GM19351 (cell line): ENCODE results near the gene SPECC1.
"Not testable (repeated sequence)": the region's sequence is repeated elsewhere in the genome, so short reads cannot be mapped to it uniquely, and the experiment has no call there.

Experiments used
- ATAC-seq: cut with Tn5 transposase; IDR thresholded peaks from one replicate; pipeline ENCODE4 v1.9.1; 2021; ENCODE audit warnings: mild to moderate bottlenecking, moderate library complexity; ENCODE audit not compliant: unreplicated experiment

The SPECC1 gene

DNA sequence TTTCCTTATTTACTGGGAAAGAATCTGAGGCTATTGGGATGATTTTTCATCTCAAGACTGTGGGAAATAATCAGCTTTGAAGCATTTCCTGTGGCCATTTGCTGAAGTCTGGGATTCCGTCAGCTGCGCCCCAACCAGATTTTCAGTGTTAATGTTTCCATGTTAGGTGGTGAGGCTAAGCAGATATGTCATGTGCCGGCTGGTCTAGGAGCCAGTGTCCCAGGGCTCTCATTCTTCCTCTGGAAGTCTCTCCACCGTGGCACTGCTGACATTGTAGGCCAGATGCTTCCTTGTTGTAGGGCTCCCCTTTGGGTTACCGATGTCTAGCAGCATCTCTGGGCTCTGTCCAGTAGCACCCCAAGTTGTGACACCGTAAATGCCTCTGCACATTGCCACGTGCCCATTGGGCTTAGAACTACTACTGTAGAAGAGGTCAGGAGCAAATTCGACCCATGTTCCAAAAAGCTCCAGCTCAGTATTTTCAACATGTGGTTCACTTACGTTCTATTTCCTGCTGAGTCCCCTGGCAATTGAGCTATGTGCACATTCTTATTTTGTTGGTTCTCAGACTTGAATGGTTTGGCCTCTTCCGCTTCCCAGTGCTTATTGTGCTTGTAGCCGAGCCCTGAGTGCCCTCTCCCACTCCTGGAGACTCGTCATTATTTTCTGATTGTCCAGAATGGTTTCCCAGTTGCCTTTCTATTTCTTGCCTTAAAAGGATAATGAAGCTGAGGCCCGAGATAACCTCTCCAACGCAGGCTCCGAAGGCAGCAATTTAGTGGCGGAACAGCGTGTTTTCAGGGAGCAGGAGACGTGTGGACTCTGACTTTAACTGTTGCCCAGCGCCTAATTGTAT lies 82.2 kb downstream of the SPECC1 start:
- ATAC-seq, result no peak

DNA sequence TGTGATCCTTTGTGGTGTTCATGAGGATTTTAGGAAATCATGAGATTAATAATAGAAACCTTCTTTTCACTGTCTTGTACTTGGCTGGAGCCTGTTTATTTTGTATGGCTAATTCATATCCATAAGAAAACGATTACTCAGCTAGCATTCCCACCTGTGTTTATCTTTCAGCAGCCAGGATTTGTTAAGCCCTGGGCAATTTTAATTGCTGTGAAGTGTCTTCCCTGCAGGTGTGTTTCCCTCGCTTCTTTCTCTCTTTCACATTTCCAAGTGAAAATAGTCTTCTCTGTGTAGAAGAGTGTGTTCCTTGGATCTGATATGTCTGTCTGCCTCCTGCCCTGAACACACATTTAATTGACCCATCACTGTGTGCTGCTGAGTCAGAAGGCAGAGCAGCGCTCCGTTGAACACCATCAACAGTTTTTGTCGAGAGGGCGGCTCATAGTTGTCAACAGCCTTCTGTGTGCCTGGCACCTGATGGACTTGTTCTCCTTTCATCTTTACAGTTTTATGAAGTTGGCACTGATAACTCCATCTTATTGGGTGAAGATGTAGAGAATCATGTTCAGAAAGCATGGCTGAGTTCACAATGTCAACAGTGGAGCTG lies 83.2 kb downstream of the SPECC1 start:
- ATAC-seq, result no peak

DNA sequence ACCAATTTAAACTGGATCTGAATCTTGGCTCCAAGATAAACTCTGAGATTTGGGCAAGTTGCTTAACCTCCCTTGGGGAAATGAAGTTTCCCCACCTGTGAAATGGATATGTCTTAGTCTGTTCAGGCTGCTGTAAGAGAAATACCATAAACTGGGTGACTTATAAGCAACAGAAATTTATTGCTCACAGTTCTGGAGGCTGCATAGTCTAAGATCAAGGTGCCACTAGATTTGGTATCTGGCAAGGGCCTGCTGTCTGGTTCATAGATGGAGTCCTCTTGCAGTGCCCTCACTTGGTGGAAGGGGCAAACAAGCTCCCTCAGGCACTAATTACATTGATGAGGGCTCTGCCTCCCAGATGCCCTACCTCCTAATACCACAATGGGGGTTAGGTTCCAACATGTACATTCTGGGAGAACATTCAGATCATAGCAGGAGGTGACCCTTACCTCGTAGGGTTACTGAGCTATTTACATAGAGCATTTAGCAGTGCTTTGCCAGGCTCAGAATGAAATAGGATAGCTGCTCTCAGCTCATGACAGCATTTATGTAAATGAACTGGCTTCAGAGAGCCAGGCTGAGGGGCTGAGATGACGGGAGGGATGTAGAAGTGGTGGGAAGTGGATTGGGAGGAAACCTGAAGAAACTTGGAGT lies 83.9 kb downstream of the SPECC1 start:
- ATAC-seq, result no peak

DNA sequence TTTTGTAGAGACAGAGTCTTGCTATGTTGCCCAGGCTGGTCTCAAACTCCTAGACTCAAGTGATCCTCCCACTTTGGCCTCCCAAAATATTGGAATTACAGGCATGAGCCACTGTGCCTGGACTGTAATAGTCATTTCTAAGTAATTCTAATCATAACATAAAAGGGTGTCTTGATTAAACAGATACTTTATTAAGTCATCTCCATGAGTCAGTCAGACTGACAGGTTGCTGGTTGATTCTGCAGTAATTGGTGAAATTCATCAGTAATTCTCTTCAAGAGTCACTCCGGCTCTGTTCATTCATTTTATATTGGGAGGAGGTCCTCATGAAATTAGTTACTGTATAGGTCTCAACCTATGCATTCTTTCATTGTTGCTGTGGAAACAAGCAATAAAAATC lies 85.6 kb downstream of the SPECC1 start:
- no peak for ATAC-seq

DNA sequence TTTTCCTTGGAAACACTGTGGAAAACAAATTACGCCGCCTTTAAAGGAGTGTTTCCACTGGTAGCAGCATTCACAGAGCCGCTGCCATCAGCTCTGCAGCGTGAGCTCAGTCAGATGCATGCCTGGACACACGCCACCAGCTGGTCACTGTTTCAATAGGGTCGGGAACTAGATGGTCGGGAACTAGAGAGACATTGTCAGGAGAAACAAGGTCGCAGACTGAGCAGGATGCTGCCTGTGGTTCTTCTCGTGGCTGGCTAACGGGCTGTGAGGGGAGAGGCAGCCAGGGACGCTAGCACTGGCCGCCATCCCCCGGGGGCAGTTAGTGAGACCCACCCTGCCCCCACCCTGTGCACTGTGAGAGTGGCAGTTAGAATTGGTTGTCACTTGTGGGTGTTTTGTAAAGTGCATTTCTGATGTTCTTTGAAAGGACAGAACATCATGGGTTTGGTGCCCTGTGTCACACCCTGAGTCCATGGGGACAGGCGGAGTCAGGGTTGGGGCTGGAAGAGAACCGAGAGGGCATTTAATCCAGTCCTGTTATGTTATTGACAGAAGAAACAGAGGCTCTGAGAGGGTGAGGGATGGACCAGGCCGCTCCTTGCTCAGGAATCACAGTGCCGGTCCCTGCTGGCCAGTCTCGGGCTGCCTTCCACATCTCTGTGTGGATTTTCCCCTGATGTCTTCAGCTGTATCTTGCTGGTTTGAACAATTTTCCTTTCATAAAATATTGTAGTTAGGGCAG lies 86.3 kb downstream of the SPECC1 start:
- ATAC-seq, result no peak

DNA sequence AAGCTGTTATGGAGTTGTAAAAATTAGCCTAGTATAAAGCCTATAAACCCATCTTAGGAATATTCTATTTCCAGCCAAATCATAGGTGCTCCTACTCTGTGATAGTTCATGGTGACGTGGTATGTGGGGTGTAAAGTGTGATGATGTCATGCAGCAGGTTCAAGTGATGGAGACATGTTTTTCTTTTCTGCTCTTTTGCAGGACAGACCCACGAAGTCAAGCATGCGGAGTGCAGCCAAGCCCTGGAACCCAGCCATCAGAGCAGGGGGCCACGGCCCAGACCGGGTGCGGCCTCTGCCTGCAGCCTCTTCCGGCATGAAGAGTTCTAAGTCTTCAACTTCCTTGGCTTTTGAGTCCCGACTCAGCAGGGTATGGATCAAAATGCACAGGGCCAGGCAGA lies 87.3 kb downstream of the SPECC1 start:
- no peak for ATAC-seq

DNA sequence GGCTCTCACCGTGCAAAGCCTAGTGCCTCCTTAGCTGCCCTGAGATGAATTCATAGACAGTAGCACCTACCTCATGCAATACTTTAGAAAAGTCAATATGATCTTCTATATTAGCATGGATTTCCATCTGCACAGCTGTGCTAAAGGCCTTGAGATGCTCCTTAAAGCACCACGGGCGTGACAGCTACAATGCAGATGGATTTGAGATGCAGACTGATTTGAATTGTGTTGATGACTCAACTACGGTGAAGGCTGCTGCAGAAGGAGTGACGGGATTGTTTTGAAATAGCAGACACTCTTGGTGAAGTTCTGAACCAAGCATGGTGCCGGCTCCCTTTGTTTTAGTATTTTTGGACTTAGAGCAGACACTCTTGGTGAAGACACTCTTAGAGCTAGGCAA lies 88.2 kb downstream of the SPECC1 start:
- ATAC-seq, result no peak

DNA sequence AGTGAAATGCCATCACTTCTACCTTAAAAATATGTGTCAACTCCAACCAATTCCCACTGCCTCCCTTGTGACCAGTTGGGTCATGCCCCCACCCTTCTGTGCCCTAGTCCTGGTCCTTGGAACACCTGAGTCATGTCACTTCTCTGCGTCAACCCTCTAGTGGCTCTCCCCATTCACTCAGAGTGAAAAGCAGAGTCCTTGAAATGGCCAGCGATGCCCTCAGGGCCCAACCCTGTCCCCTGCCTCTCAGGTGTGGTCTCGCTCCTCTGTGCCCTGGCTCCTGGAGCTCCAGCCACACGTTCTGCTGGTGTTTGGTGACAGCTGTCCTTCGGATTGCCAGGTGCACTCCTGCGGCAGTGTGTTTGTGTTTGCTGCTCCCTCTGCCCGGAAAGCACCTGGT lies 89.2 kb downstream of the SPECC1 start:
- no peak for ATAC-seq

DNA sequence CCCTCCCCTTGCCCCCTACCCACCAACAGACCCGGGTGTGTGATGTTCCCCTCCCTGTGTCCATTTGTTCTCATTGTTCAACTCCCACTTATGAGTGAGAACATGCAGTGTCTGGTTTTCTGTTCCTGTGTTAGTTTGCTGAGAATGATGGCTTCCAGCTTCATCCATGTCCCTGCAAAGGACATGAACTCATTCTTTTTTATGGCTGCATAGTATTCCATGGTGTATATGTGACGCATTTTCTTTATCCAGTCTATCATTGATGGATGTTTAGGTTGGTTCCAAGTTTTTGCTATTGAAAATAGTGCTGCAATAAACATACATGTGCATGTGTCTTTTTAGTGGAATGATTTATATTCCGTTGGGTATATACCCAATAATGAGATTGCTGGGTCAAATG lies 91.6 kb downstream of the SPECC1 start:
- not testable (repeated sequence) for ATAC-seq

DNA sequence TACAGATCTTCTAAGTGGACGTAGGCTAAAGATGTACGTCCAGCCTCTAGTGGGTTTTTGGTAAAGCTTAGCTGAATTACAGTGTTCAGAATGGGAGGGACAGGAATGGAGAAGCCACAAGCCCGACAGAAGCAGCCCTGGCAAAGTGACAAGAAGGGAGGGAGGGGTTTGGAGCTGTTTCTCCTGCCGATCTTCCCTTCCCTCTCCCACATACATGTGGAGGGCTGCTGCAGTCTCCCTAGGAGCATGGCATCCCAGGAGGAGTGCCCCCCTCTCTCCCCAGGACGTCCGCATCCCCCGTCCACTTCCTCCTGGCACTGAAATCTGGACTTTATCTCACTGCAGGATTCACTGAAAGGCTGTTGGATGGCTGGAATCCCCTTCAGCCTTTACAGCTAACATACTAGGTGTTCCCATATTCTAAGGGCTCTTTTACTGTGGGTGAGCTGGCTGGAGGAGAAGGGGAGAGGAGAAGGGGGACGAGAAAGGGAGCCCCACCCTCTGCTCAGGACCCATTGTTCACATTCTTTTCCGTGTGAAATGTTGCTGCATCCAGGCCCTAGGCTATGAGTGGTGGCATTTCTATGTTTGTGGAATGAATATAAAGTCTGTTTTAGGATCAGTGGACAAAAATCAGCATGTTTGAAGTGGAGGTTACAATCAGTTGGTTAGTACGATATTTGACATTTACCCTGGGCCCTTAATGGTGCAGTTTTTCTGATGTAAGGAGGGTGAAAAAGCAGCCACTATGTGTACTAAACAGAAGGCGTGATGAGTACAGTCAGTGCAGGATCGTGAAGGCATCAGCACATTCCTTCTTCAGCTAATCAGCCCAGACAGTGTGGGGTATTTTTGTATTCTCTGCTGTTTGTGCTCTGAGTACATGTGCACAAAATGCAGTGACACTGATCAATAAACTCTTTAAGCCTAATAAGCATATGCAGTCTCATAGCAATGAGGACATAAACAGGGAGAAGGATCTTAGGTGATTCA lies 94.6 kb downstream of the SPECC1 start:
- no peak for ATAC-seq

DNA sequence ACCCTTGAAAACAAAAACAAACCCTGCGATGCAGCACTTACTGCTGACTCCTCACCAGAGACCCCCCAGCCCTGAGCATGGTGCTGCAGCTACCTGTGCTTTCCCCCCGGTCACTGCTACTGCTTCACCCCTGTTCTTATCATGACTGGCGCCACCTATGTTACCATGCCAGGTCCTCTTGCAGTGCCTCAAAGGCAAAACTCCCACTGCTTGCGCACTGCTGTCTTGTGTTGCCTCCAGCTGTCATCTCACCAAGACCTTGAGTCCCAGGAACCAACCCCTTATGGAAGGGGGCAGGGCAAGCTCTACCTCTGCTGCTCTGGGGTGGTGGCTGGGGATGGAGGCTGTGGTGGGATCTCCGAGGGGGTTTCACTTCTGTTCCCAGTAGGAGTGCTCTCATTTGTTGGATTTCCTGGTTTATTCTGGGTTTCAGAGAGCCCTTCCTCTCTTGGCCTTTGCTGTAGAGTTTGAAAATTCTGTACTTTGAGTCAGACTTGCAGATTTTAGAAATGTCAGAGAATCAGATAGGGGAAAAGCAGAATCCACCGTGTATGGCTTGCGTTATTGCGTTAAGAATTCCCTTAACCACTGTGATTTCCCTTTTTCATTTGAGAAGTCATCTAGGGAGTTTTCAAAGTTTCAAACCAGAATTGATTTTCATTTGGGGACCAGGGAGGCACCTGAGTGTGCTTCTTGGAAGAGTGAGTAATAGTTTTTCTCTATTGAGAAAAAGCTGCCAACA lies 96.6 kb downstream of the SPECC1 start:
- ATAC-seq, result no peak

DNA sequence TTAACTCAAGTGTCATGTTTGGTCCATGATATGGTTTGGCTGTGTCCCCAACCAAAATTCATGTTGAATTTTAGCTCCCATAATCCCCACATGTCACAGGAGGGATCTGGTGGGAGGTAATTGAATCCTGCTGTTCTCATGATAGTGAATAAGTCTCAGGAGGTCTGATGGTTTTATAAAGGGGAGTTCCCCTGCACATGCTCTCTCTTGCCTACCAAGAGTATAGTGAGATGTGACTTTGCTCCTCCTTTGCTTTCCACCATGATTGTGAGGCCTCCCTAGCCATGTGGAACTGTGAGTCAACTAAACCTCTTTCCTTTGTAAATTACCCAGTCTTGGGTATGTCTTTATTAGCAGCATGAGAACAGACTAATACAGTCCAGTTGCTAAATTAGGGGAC lies 97.3 kb downstream of the SPECC1 start:
- not testable (repeated sequence) for ATAC-seq

DNA sequence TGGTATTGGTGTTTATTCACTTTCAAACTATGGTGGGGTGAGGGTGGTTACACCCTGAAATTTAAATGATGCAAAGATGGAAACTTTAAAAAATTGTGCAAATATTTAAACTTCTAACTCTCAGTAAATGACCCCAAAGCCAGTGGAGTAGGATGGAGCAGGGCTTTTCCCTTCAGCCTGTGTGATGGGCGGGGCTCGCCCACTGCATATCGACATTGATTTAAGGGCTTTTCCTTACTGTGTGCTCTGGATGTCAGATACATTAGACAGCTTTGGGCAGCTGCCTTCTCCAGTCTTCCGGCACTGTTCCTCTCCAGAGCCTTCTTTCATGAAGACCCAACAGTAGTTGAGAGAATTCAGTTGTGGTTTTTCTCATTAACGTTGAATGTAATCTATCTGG lies 99.9 kb downstream of the SPECC1 start:
- ATAC-seq, result no peak

DNA sequence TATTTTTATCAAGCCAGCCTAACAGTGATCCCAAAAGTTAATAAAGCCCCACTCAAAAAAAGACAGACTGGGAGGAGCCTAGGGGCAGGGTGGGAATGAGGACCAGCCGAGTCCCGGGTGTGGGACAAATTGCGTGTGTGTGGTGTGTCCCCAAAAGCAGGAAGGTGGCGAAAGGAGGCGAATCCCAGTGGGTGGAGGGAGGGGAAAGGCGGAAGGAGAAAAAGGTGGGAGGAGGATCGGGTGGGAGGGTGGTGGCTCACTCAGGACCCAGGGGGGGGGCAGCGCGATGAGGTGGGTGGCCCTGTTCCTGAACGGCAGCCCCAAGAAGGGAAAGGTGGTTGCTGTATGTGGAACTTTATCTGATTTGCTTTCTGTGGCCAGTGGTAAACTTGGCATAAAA lies 102.4 kb downstream of the SPECC1 start:
- ATAC-seq, result no peak

DNA sequence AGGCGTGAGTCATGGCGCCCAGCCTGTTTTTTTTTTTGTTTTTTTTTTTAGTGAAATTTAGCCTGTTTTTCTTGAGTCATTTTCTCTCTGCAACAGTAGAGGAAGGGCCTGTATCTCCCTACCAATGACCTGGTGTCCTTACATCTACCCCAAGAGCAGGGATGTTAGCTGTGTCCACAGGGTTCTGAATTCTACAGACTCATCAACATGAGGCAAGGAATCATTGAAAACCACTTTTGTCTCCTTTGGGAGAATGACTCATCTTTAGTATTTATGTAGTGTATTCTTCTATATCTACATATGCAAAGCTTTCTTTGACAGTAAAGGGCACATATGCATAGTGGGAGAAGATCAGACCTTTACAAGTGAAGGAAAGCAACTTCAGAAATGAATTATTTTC lies 105.3 kb downstream of the SPECC1 start:
- no peak for ATAC-seq

DNA sequence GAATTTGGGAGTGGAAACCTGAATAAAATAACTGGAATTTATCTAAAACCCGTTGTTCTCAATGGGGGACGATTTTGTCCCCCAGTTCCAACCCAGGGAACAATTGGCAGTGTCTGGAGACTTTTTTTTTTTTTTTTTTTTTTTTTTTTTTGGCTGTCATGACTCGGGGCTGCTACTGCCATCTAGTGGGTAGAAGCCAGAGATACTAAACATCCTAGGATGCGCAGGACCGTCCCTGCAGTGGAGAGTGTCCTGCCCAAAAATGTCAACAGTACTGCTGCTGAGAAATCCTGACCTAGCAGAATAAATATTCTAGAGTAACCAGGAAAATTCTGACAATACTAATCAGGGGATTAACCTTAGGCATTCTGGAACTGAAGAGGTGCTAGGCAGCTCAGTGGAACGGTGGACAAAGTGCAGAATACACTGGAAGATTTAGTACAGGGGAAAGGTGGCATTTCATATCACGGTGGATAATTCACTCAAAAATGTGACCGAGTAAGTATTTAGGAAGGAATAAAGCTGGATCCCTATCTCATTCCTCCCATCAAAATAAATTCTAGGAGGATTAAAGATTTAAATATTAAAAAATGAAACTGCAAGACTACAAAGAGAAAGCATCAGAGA lies 107.6 kb downstream of the SPECC1 start:
- ATAC-seq, result no peak

DNA sequence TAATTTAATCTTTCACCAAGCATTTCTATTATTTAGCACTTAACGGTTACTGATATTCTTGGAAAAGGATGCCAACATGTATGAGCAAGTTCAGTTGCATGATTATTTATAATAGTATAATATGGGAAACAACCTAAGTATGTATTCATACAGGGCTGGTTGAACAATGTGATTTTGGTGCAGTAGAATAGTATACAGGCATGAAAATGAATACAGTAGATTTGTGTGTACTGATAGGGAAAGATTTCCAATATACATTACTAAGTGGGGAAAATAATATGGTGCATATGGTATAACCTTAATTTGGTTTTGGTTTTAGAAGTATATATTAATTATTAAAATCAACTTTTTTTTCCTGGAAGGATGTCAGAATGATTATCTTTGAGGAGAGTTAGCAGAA lies 109.1 kb downstream of the SPECC1 start:
- ATAC-seq, result no peak

DNA sequence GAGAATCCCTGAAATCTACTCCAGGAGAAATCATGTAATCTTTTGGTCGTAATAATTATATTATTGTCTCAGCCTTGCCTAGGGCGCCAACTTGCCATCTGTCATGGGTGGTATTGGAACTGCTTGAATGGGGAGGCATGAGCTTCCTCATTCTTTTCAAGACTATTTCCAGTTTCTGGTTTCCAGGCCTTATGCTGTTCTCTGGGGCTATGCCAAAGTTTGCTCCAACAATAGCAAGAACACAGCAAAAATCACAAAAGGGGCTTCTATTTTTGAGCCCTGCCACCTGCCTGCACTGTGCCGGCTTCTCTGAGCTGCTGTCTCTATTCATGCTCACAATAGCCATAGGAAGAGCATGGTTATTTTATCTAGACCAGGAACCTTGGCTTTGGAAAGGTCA lies 111.7 kb downstream of the SPECC1 start:
- ATAC-seq, result no peak
